ENCODE data around the gene KCTD8. TPM values are rescaled to one million over a fixed set of nuclear protein-coding genes. Genes with fewer than 3 reads are reported as not detected.

Gene KCTD8
- total RNA-seq, 6 experiments from 2014 or later, result not detected

- intact Hi-C loops (cut with DNase I), result no loop called here
Observed at GRCh38 chr4:44257461-44257860, 191.1 kb downstream of the KCTD8 start.

DNA sequence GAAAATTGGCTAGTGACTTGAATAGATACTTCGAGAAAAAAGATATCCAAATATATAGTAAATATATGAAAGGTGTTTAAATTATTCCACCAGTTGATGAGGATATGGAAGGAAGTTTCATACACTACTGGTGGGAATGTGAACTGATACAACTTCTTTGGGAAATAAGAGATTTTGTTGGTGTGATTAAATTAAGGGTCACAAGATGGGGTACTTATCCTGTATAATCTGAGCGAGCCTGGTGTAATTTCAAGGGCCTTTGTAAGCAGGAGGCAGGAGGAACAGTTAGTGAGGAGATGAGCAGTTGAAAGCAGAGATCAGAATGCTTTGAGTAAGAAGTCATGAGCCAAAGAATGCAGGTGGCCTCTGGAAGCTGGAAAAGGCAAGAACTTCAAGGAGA lies 192.2 kb downstream of the KCTD8 start:
- ATAC-seq, result no peak
- H3K4me1 ChIP-seq, result no peaks in the 10 kb centered on the region
- no peak for DNase-seq
- intact Hi-C loops (cut with DNase I), result no loop called here
- no peaks in the 10 kb centered on the region for H3K9me3 ChIP-seq
- H3K27ac ChIP-seq, result no peak overlapping the region
- no peak overlapping the region for H3K4me3 ChIP-seq
- TF ChIP-seq POLR2A (IDR thresholded peaks at IDR 0.05) (no peak), CTCF (IDR thresholded peaks at IDR 0.05) (no peak)
- WGBS (ENCODE audit: insufficient coverage, low coverage, low lambda C conversion rate, missing lambda C conversion rate), result 35% methylated on average over 2 of the region's 2 CpGs
- no peaks in the 10 kb centered on the region for H3K27me3 ChIP-seq
- H3K36me3 ChIP-seq, result no peaks in the 10 kb centered on the region

More at GRCh38 chr4:44257461-44257860, 191.1 kb downstream of the KCTD8 start:
- ATAC-seq (no peak), DNase-seq (no peak)
- Histone ChIP-seq H3K36me3 (no peaks in the 10 kb centered on the region), H3K9me3 (no peaks in the 10 kb centered on the region), H3K4me1 (no peaks in the 10 kb centered on the region), H3K4me3 (no peak overlapping the region), H3K27ac (no peak overlapping the region), H3K27me3 (no peaks in the 10 kb centered on the region)
- 64% methylated on average over 2 of the region's 2 CpGs for WGBS (ENCODE audit: insufficient coverage, low coverage, low lambda C conversion rate, missing lambda C conversion rate)
- TF ChIP-seq POLR2A (IDR thresholded peaks at IDR 0.05), result no peak
- no peak for TF ChIP-seq CTCF (IDR thresholded peaks at IDR 0.05)

GRCh38 chr4:44237643-44238042 lies 211.0 kb downstream of the KCTD8 start:
- intact Hi-C loops (cut with DNase I), result no loop called here
- no peaks in the 10 kb centered on the region for H3K4me1 ChIP-seq
- no peaks in the 10 kb centered on the region for H3K27me3 ChIP-seq
- no peak for TF ChIP-seq POLR2A (IDR thresholded peaks at IDR 0.05)
- no peak for TF ChIP-seq CTCF (IDR thresholded peaks at IDR 0.05)
- no peak overlapping the region for H3K4me3 ChIP-seq
- no peaks in the 10 kb centered on the region for H3K36me3 ChIP-seq
- DNase-seq, result no peak
- H3K9me3 ChIP-seq, result no peaks in the 10 kb centered on the region
- no peak for ATAC-seq
- no peak overlapping the region for H3K27ac ChIP-seq

GRCh38 chr4:44235897-44236296 lies 212.7 kb downstream of the KCTD8 start:
- 47% methylated on average over 3 of the region's 3 CpGs for WGBS (ENCODE audit: insufficient coverage, low coverage, low lambda C conversion rate, missing lambda C conversion rate)
- Histone ChIP-seq H3K4me1 (no peaks in the 10 kb centered on the region), H3K27me3 (no peaks in the 10 kb centered on the region), H3K27ac (no peak overlapping the region), H3K4me3 (no peak overlapping the region), H3K36me3 (no peaks in the 10 kb centered on the region), H3K9me3 (no peaks in the 10 kb centered on the region)
- intact Hi-C loops (cut with DNase I), result no loop called here
- TF ChIP-seq POLR2A (IDR thresholded peaks at IDR 0.05), result no peak
- TF ChIP-seq CTCF (IDR thresholded peaks at IDR 0.05), result no peak
- no peak for DNase-seq
- no peak for ATAC-seq

DNA sequence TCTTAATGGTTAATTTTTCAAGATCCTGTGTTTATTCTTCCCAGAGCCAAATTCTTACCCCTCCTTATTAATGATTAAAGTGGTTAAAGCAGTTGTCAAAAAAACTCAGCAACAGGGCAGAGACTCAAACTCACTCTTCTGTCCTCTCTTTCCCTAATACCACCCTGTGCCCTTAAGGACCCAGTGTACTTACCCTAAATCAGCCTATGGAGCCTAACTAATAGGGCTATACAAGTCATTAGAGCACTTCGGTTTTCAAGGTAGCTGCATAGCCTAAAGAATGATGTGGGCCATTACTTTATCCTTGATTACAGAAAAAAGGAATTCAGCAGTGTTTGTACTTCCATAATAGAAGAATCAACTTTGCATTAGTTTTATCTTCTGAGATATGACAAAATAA lies 216.3 kb downstream of the KCTD8 start:
- Histone ChIP-seq H3K27me3 (no peaks in the 10 kb centered on the region), H3K36me3 (no peaks in the 10 kb centered on the region), H3K27ac (no peak overlapping the region), H3K9me3 (no peaks in the 10 kb centered on the region), H3K4me3 (no peak overlapping the region), H3K4me1 (no peaks in the 10 kb centered on the region)
- no peak for ATAC-seq
- TF ChIP-seq POLR2A (IDR thresholded peaks at IDR 0.05) (no peak), CTCF (IDR thresholded peaks at IDR 0.05) (no peak)
- WGBS (ENCODE audit: insufficient coverage, low coverage, low lambda C conversion rate, missing lambda C conversion rate), result 20% methylated on average over 1 of the region's 1 CpG
- intact Hi-C loops (cut with DNase I), result no loop called here
- no peak for DNase-seq

All from right lobe of liver (tissue), 6 donors.